PC-9 (cell line): ENCODE data around the gene SCNN1B. TPM values are rescaled to one million over a fixed set of nuclear protein-coding genes. Genes with fewer than 3 reads are reported as not detected.
A peak's percentile ranks its signal among the peaks of the same experiment; 100 is the strongest.

Source experiments
- BruUV-seq: library from RNA; stranded (reverse); fragments of 400-500 nt; replicated peaks from 2 replicates; lab custom pipeline; 2021; lab: Mats Ljungman, UMichigan
- CTCF ChIA-PET: fragments of 300-600 bp; sonication (Branson Sonifier 250); formaldehyde crosslinking; loops from one replicate; lab custom pipeline; 2022; ENCODE audit warnings: antibody characterized with exemption; lab: Charles Lee
- POLR2A ChIA-PET: fragments of 300-600 bp; sonication (Branson Sonifier 250); formaldehyde crosslinking; loops from one replicate; lab custom pipeline; 2022; ENCODE audit warnings: antibody characterized with exemption; ENCODE audit not compliant: unreplicated experiment; lab: Charles Lee
- DNase-seq, 2 experiments: peaks; one replicate each; pipeline versions ENCODE4 v3.0.0 to v3.0.0-alpha.2; 2015 to 2022; ENCODE audit warnings: mixed read lengths in 1 of 2
- H2AFZ ChIP-seq: fragments of 200-600 bp; sonication (generic); 2 replicates; pipeline ENCODE4 v1.8.1; 2017; ENCODE audit warnings: antibody characterized with exemption
- H3F3A ChIP-seq: fragments of 200-600 bp; sonication (generic); 2 replicates; pipeline ENCODE4 v1.8.1; 2017; ENCODE audit warnings: antibody characterized with exemption, mild to moderate bottlenecking, low read depth; ENCODE audit not compliant: insufficient read depth
- H3K27ac ChIP-seq: fragments of 200-600 bp; sonication (generic); 2 replicates; pipeline ENCODE4 v1.6.1; 2016; ENCODE audit warnings: mixed run types
- H3K27me3 ChIP-seq: fragments of 200-600 bp; sonication (generic); 2 replicates; pipeline ENCODE4 v1.6.1; 2016; ENCODE audit warnings: low read depth, mixed run types; ENCODE audit not compliant: insufficient read depth
- H3K36me3 ChIP-seq: fragments of 200-600 bp; sonication (generic); 2 replicates; pipeline ENCODE4 v1.6.1; 2016; ENCODE audit warnings: low read depth, mixed run types
- H3K4me1 ChIP-seq: fragments of 200-600 bp; sonication (generic); replicated peaks from 2 replicates; pipeline ENCODE4 v1.6.1; 2016; ENCODE audit warnings: mixed run types; ENCODE audit not compliant: insufficient read depth
- H3K4me2 ChIP-seq: fragments of 200-600 bp; sonication (generic); 2 replicates; pipeline ENCODE4 v1.6.1; 2017; ENCODE audit warnings: mixed run types
- H3K4me3 ChIP-seq: fragments of 200-600 bp; sonication (generic); 2 replicates; pipeline ENCODE4 v1.6.1; 2016; ENCODE audit warnings: mixed run types
- H3K79me2 ChIP-seq: fragments of 200-600 bp; sonication (generic); 2 replicates; pipeline ENCODE4 v1.6.1; 2017; ENCODE audit warnings: low read depth, mixed run types
- H3K9me2 ChIP-seq: fragments of 200-600 bp; sonication (generic); 2 replicates; pipeline ENCODE4 v1.8.1; 2017; ENCODE audit warnings: mild to moderate bottlenecking; ENCODE audit not compliant: insufficient read depth
- H3K9me3 ChIP-seq: fragments of 200-600 bp; sonication (generic); 2 replicates; pipeline ENCODE4 v1.8.1; 2016; ENCODE audit warnings: low read depth; ENCODE audit not compliant: insufficient read depth
- H4K20me1 ChIP-seq: fragments of 200-600 bp; sonication (generic); 2 replicates; pipeline ENCODE4 v1.8.1; 2017; ENCODE audit not compliant: insufficient read depth
- CTCF ChIP-seq: fragments of 200-600 bp; sonication (generic); conservative IDR thresholded peaks from 2 replicates; pipeline ENCODE4 v1.6.1; 2017; ENCODE audit warnings: mixed run types, antibody characterized with exemption, mild to moderate bottlenecking, moderate library complexity
- EZH2 ChIP-seq: fragments of 200-600 bp; sonication (generic); IDR thresholded peaks from 2 replicates; pipeline ENCODE4 v1.8.0; 2017; ENCODE audit warnings: antibody characterized with exemption, low read depth
- intact Hi-C: fragments of 100-400 bp; cut with micrococcal nuclease; formaldehyde crosslinking; loops from one replicate; pipeline ENCODE4 v1.10.0; 2022; ENCODE audit not compliant: unreplicated experiment
- total RNA-seq: library from RNA; stranded (reverse); gene quantifications from 2 replicates; pipeline ENCODE4 v1.2.3, GENCODE V29; 2021

SCNN1B gene
- total RNA-seq, 1 experiment from 2014 or later: 0.57 TPM

GRCh38 chr16:23303685-23304084, 1.6 kb downstream of the SCNN1B start:
- TF ChIP-seq CTCF (no peak), EZH2 (no peak)
- DNase-seq: no peak
- BruUV-seq: no TSS peak
- no peak overlapping the region for H3K4me3 ChIP-seq
- CTCF ChIA-PET: interaction anchor here (0.6 kb wide), 1 partner anchor 121 kb away, joined by 3 read pairs; no protein-coding TSS in a partner anchor
- H3K4me1 ChIP-seq: peaks cover 18% of the 10 kb centered on the region; the same call in 1 of the 2 replicates
- no peaks in the 10 kb centered on the region for H3K36me3 ChIP-seq
- H2AFZ ChIP-seq: no peak overlapping the region
- H3K9me2 ChIP-seq: no peaks in the 10 kb centered on the region
- no peaks in the 10 kb centered on the region for H3K9me3 ChIP-seq
- H3K27ac ChIP-seq: no peak overlapping the region
- intact Hi-C loops: loop anchor here (2.0 kb wide), 1 partner anchor 121 kb away; the partner anchor contains the start of gene SCNN1G
- H3K4me2 ChIP-seq: peak overlapping the region; percentile 86; the same call in 1 of the 2 replicates
- no peaks in the 10 kb centered on the region for H4K20me1 ChIP-seq
- peaks cover 24% of the 10 kb centered on the region; the same call in 1 of the 2 replicates for H3F3A ChIP-seq
- no peaks in the 10 kb centered on the region for H3K27me3 ChIP-seq
- H3K79me2 ChIP-seq: no peaks in the 10 kb centered on the region
- POLR2A ChIA-PET: no interaction called here

GRCh38 chr16:23304620-23305019, 2.5 kb downstream of the SCNN1B start:
- POLR2A ChIA-PET: no interaction called here
- DNase-seq: no peak
- Histone ChIP-seq H3K79me2 (no peaks in the 10 kb centered on the region), H3K27me3 (no peaks in the 10 kb centered on the region), H3K9me2 (no peaks in the 10 kb centered on the region), H3K4me3 (no peak overlapping the region), H3K27ac (no peak overlapping the region), H3F3A (peaks cover 20% of the 10 kb centered on the region; the same call in 1 of the 2 replicates), H3K9me3 (no peaks in the 10 kb centered on the region), H2AFZ (no peak overlapping the region), H3K4me2 (no peak overlapping the region), H3K4me1 (peaks cover 18% of the 10 kb centered on the region; the same call in 1 of the 2 replicates), H4K20me1 (no peaks in the 10 kb centered on the region), H3K36me3 (no peaks in the 10 kb centered on the region)
- BruUV-seq: no TSS peak
- intact Hi-C loops: no loop called here
- TF ChIP-seq CTCF (no peak), EZH2 (no peak)
- CTCF ChIA-PET: no interaction called here

- no peaks in the 10 kb centered on the region for H4K20me1 ChIP-seq
- no peaks in the 10 kb centered on the region for H3K36me3 ChIP-seq
- TF ChIP-seq EZH2: no peak
- no peak for TF ChIP-seq CTCF
- H3K27me3 ChIP-seq: no peaks in the 10 kb centered on the region
- ChIA-PET POLR2A (no interaction called here), CTCF (no interaction called here)
- H3K4me3 ChIP-seq: no peak overlapping the region
- H3K27ac ChIP-seq: no peak overlapping the region
- intact Hi-C loops: no loop called here
- H3K9me3 ChIP-seq: no peaks in the 10 kb centered on the region
- peaks cover 14% of the 10 kb centered on the region; the same call in 1 of the 2 replicates for H3F3A ChIP-seq
- BruUV-seq: no TSS peak
- H2AFZ ChIP-seq: no peak overlapping the region
- no peaks in the 10 kb centered on the region for H3K79me2 ChIP-seq
- no peak overlapping the region for H3K4me2 ChIP-seq
- DNase-seq: no peak
- peaks cover 17% of the 10 kb centered on the region; the same call in 1 of the 2 replicates for H3K4me1 ChIP-seq
- no peaks in the 10 kb centered on the region for H3K9me2 ChIP-seq
Measured at GRCh38 chr16:23306199-23307100, 4.3 kb downstream of the SCNN1B start.
